Loucy (cell line): ENCODE results near the gene FGGY.
"Not testable (repeated sequence)": the region's sequence is repeated elsewhere in the genome, so short reads cannot be mapped to it uniquely, and the experiment has no call there.

Experiments
- H2AFZ ChIP-seq: fragments of 200-600 bp; sonication (generic); 2 replicates; pipeline ENCODE4 v1.6.0; 2016; ENCODE audit warnings: antibody characterized with exemption, mild to moderate bottlenecking, low read length, moderate library complexity
- H3F3A ChIP-seq: fragments of 200-600 bp; 2 replicates; pipeline ENCODE4 v1.6.0; 2016; ENCODE audit warnings: antibody characterized with exemption, low read depth, mild to moderate bottlenecking
- H3K27me3 ChIP-seq: fragments of 200-600 bp; sonication (generic); 2 replicates; pipeline ENCODE4 v1.6.1; 2014; ENCODE audit warnings: low read length, mild to moderate bottlenecking; ENCODE audit not compliant: insufficient read depth, poor library complexity, severe bottlenecking
- H3K36me3 ChIP-seq: fragments of 200-600 bp; sonication (generic); 2 replicates; pipeline ENCODE4 v1.6.1; 2016; ENCODE audit warnings: low read length; ENCODE audit not compliant: insufficient read depth
- H3K4me1 ChIP-seq: fragments of 200-600 bp; sonication (generic); 2 replicates; pipeline ENCODE4 v1.5.1; 2014; ENCODE audit warnings: low read length, mild to moderate bottlenecking; ENCODE audit not compliant: insufficient read depth, poor library complexity, severe bottlenecking
- H3K4me2 ChIP-seq: fragments of 200-600 bp; sonication (generic); 2 replicates; pipeline ENCODE4 v1.6.0; 2014; ENCODE audit warnings: antibody characterized with exemption, low read length, low read depth, mild to moderate bottlenecking; ENCODE audit not compliant: poor library complexity, severe bottlenecking
- H3K4me3 ChIP-seq: fragments of 200-600 bp; sonication (generic); 2 replicates; pipeline ENCODE4 v1.5.1; 2014; ENCODE audit warnings: low read length, mild to moderate bottlenecking, mixed read lengths; ENCODE audit not compliant: poor library complexity, severe bottlenecking
- H3K79me2 ChIP-seq: fragments of 200-600 bp; sonication (generic); 2 replicates; pipeline ENCODE4 v1.6.1; 2014; ENCODE audit warnings: low read length; ENCODE audit not compliant: insufficient read depth
- H3K9ac ChIP-seq: fragments of 200-600 bp; sonication (generic); 2 replicates; pipeline ENCODE4 v1.6.0; 2014; ENCODE audit warnings: mild to moderate bottlenecking, low read depth, low read length, moderate library complexity; ENCODE audit not compliant: poor library complexity, severe bottlenecking
- H3K9me2 ChIP-seq: fragments of 200-600 bp; sonication (generic); replicated peaks from 2 replicates; pipeline ENCODE4 v1.6.1; 2016; ENCODE audit warnings: low read depth, low read length, mixed read lengths
- H3K9me3 ChIP-seq: fragments of 200-600 bp; sonication (generic); 2 replicates; pipeline ENCODE4 v1.6.1; 2014; ENCODE audit warnings: mild to moderate bottlenecking, antibody characterized with exemption, low read length, low read depth; ENCODE audit not compliant: insufficient read depth
- H4K20me1 ChIP-seq: fragments of 200-600 bp; sonication (generic); 2 replicates; pipeline ENCODE4 v1.6.0; 2014; ENCODE audit warnings: antibody characterized with exemption, low read length, mild to moderate bottlenecking; ENCODE audit not compliant: insufficient read depth, poor library complexity, severe bottlenecking
- EZH2phosphoT487 ChIP-seq: fragments of 200-600 bp; IDR thresholded peaks from 2 replicates; pipeline ENCODE4 v1.6.1; 2018; ENCODE audit warnings: antibody characterized with exemption, mild to moderate bottlenecking, moderate library complexity, borderline replicate concordance
- TF ChIP-seq, protein P1 (sequence below): fragments of 200-600 bp; sonication (generic); conservative IDR thresholded peaks from 2 replicates; pipeline ENCODE4 v1.5.1; 2014; ENCODE audit warnings: mild to moderate bottlenecking, antibody characterized with exemption, low read length

Gene FGGY

DNA sequence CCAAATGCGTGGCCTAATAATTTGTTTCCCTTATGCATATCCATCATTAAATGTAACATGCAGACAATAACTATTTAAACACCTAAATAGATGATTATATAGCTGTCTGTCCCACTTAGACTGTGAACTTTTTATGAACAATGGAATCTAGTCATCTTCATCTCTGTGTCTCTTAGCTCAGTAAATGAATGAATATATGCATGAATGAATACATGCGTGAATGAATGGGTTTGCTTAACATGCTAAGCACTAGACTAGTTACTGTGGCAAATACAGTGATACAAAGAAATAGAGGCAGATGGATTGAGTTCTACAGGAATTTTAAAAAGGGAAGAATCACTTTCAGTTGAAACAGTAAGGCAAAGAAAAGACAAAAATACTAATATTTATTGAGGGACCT is 232.0 kb downstream of the FGGY start:
- no peaks in the 10 kb centered on the region for H3K9me2 ChIP-seq
- H3K36me3 ChIP-seq = no peaks in the 10 kb centered on the region
- H3K79me2 ChIP-seq = no peaks in the 10 kb centered on the region
- H2AFZ ChIP-seq = no peak overlapping the region
- H3K4me1 ChIP-seq = peaks cover 8% of the 10 kb centered on the region
- no peaks in the 10 kb centered on the region for H3F3A ChIP-seq
- H3K4me2 ChIP-seq = no peak overlapping the region
- TF ChIP-seq, protein P1, sequence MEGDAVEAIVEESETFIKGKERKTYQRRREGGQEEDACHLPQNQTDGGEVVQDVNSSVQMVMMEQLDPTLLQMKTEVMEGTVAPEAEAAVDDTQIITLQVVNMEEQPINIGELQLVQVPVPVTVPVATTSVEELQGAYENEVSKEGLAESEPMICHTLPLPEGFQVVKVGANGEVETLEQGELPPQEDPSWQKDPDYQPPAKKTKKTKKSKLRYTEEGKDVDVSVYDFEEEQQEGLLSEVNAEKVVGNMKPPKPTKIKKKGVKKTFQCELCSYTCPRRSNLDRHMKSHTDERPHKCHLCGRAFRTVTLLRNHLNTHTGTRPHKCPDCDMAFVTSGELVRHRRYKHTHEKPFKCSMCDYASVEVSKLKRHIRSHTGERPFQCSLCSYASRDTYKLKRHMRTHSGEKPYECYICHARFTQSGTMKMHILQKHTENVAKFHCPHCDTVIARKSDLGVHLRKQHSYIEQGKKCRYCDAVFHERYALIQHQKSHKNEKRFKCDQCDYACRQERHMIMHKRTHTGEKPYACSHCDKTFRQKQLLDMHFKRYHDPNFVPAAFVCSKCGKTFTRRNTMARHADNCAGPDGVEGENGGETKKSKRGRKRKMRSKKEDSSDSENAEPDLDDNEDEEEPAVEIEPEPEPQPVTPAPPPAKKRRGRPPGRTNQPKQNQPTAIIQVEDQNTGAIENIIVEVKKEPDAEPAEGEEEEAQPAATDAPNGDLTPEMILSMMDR = no peak
- no peak overlapping the region for H3K9ac ChIP-seq
- H3K27me3 ChIP-seq = no peaks in the 10 kb centered on the region
- no peak overlapping the region for H3K4me3 ChIP-seq
- H4K20me1 ChIP-seq = no peaks in the 10 kb centered on the region
- H3K9me3 ChIP-seq = no peaks in the 10 kb centered on the region

DNA sequence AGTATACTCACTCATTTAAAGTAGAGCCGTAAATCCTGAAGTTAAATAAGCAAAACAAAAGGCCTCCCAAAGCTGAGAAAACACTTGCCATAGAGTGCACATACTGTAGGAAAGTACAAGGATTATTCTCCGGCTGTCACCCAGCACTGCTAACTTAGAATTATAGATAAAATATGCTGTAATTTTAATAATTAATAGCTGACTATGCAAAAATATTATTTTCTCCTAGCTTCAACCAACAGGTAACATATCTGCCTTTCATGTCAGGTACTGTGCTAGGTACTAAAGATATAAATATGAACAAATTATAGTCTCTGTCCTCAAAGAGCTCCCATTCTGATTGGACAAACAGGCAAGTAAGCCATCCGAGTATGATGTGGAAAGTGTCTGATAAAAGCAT is 233.2 kb downstream of the FGGY start:
- no peaks in the 10 kb centered on the region for H3F3A ChIP-seq
- H3K4me1 ChIP-seq = peaks cover 8% of the 10 kb centered on the region
- no peaks in the 10 kb centered on the region for H3K9me2 ChIP-seq
- no peaks in the 10 kb centered on the region for H3K36me3 ChIP-seq
- H3K27me3 ChIP-seq = no peaks in the 10 kb centered on the region
- H3K79me2 ChIP-seq = no peaks in the 10 kb centered on the region
- H3K4me2 ChIP-seq = no peak overlapping the region
- H3K4me3 ChIP-seq = no peak overlapping the region
- H2AFZ ChIP-seq = no peak overlapping the region
- no peak overlapping the region for H3K9ac ChIP-seq
- H3K9me3 ChIP-seq = no peaks in the 10 kb centered on the region
- TF ChIP-seq EZH2phosphoT487 = no peak
- TF ChIP-seq, protein P1 = no peak
- H4K20me1 ChIP-seq = no peaks in the 10 kb centered on the region

- Histone ChIP-seq H3K79me2 (no peaks in the 10 kb centered on the region), H3K4me2 (no peak overlapping the region), H3K4me3 (no peak overlapping the region), H3K9me3 (no peaks in the 10 kb centered on the region), H3F3A (no peaks in the 10 kb centered on the region), H3K27me3 (no peaks in the 10 kb centered on the region), H2AFZ (no peak overlapping the region), H3K9ac (no peak overlapping the region), H4K20me1 (no peaks in the 10 kb centered on the region), H3K4me1 (peaks cover 8% of the 10 kb centered on the region), H3K36me3 (no peaks in the 10 kb centered on the region), H3K9me2 (no peaks in the 10 kb centered on the region)
- TF ChIP-seq, protein P1 = no peak
- TF ChIP-seq EZH2phosphoT487 = no peak
Observed at GRCh38 chr1:59532102-59532501, 235.2 kb downstream of the FGGY start.

DNA sequence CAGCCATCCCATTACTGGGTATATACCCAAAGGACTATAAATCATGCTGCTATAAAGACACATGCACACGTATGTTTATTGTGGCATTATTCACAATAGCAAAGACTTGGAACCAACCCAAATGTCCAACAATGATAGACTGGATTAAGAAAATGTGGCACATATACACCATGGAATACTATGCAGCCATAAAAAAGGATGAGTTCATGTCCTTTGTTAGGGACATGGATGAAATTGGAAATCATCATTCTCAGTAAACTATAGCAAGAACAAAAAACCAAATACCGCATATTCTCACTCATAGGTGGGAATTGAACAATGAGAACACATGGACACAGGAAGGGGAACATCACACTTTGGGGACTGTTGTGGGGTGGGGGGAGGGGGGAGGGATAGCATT is 241.6 kb downstream of the FGGY start:
- not testable (repeated sequence) for H3K4me2 ChIP-seq, H3K9me2 ChIP-seq, H3K4me3 ChIP-seq, H2AFZ ChIP-seq, H3K9me3 ChIP-seq, H3K9ac ChIP-seq, H3K36me3 ChIP-seq, H3F3A ChIP-seq, H3K79me2 ChIP-seq, H3K27me3 ChIP-seq, H4K20me1 ChIP-seq
- H3K4me1 ChIP-seq = peaks cover 18% of the 10 kb centered on the region
